GM12873 (cell line): ENCODE results near the gene MRPL53.

Experiments
- CTCF ChIP-seq: IDR thresholded peaks from 2 replicates; pipeline ENCODE4 v1.5.1; 2012; ENCODE audit warnings: low read depth, mild to moderate bottlenecking, moderate library complexity, low read length, control low read depth; ENCODE audit not compliant: insufficient read depth; ENCODE audit errors: missing control alignments

The MRPL53 gene

GRCh38 chr2:74436111-74436805 is 36.2 kb downstream of the MRPL53 start:
- TF ChIP-seq CTCF: no peak

- no peak for TF ChIP-seq CTCF
These were observed 42.0 kb downstream of the MRPL53 start for GRCh38 chr2:74430502-74430901.

- TF ChIP-seq CTCF: no peak
These were observed 42.7 kb downstream of the MRPL53 start for GRCh38 chr2:74429487-74430451.

GRCh38 chr2:74428675-74429074 is 43.8 kb downstream of the MRPL53 start:
- no peak for TF ChIP-seq CTCF

- TF ChIP-seq CTCF: no peak
These were observed 44.9 kb downstream of the MRPL53 start for GRCh38 chr2:74427551-74427950.

GRCh38 chr2:74426181-74426758 is 46.2 kb downstream of the MRPL53 start:
- no peak for TF ChIP-seq CTCF

- no peak for TF ChIP-seq CTCF
These were observed 47.0 kb downstream of the MRPL53 start for GRCh38 chr2:74425523-74425922.
